Cardiac ventricle fibroblast (primary cell): Measurements from ENCODE around the gene SCRN2. TPM values are rescaled to one million over a fixed set of nuclear protein-coding genes. Genes with fewer than 3 reads are reported as not detected.

Experiments
- total RNA-seq: library from RNA; depleted of rRNA; stranded (reverse); fragments of >200 nt; gene quantifications from 2 replicates; pipeline ENCODE4 v1.2.3, GENCODE V29; 2015

Gene SCRN2
- total RNA-seq, result 29.3 and 31.5 TPM in 2 replicates

DNA sequence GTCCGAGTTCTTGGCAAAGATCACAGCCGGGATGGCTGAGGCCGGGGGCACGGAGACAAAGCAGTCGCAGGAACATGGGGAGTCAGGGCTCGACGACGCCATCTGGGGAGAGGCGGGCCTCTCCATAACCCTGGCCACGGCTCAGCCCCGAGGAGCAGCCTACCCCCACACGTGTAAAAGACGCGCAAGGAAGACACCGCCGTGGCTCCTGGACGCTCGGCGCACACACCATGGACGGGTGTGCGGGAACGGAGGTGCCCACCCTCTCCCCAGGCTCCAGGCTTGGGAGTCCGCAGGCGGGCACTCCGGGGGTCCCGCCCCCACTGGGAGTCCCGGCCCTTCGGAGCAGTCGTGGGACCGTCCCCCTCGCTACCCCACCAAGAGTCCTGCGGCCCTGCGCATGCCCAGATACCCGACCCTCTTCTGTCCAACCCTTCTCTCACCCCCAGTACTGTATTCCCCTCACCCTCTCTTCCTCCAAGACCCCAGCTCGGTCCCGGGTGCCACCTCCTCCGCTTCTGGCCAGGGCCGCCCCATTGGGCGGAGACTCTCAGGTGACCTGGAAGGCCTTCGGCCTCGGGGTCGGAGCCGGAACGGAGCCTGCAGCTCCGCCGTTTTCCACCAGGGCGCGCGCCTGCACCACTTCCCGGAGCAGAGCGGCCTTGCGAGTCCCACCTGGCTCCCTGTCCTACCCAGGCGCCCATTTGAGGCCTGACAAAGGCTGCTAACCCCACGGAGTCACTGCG, at the start of gene SCRN2:
Gene SCRN2 (minus strand): TSS at position 532 of the 746 bp plus-strand sequence. CDS start 430 bp downstream, at position 102.

DNA sequence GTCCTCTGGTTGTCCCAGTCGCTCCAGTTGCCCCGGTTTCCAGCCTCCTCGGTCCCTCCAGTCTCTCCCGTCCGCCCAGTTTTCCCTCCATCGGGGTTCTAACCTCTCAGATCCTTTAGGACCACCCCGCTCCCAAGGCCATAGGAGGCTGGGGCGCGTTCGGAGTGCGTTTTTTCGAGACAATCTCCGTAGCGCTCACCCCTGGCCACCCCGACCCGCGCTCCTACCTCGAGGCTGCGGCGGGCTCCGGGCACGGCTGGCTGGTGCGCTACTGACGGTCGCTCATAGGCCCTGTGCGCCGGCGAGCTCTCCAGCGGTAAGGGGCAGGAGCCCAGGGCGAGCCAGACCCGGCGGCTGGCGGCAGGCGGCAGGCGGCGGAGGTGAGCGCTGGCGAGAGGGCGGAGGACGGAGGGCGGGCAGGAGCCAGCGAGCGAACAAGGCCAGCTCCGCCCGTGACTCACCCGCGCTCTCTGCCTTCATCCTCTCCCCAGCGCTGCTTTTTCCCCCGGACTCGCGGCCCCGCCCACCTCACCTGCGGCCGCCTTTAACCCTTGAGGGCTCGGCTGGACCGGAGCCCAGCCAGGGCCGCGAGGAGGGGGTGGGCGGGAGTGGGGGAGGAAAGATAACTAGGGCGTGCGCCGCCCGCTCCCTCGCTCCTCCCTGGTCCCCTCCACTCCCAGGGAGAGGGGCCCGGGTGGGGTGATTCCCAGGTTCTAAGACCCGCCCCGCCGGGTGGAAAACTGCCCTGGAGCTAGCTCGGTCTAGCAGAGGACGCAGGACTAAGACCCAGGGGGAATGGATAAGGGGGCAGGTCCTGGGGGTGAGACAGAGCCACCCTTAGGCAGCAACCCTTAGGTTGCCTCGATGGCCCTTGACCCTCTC, 9.9 kb upstream of the SCRN2 start, which contains the start of gene SP6:
Gene SP6 (minus strand): TSS at position 472 of the 882 bp plus-strand sequence. CDS start 2,734 bp downstream, outside the sequence.

DNA sequence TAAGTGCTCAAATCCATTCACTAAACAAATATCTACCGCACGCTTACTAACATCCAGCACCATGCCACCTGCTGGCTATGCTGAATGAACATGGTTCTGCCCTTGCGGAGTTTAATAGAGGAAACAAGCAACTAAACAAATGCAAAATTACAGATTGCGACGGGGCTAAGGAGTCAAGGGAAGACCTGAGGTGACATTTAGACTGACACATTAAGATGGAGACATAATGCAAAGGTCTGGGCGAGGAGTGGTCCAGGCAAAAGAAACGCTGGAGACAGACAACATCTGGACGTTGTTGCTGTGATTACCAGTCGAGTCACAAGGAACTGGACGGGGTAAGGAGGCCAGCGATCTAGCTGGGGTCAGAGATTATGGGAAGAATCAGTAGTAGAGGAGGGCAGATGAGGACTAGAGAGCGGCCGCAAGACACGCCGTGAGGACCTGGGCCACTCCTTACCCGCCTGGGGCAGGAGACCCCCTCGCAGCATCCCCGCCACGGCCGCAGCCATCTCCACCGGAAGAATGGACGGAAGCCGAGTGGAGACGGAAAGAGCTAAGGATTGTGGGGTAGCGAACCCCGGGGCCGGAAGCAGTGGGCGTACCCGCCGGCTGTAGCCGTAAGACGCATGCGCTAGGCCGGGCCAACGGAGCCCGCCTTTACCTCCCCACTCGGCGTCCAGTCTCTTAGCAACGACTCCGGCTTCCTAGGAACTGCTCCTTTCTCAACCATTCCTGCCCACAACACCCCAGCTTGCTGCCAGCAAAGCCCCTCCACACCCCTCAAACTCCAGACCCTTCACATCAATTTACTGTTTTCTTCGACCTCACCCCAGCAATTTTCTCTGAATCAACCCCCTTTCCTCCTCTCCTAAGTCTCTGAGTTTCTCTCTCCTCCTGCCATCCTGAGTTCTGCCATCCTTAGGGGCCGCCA, 9.8 kb downstream of the SCRN2 start, which contains the start of the genes LRRC46 and MRPL10:
Gene LRRC46 (plus strand): TSS at position 668 of the 931 bp plus-strand sequence. CDS start 320 bp downstream, outside the sequence.
Gene MRPL10 (minus strand): TSS at position 539 of the 931 bp plus-strand sequence. CDS start 30 bp downstream, at position 509.

DNA sequence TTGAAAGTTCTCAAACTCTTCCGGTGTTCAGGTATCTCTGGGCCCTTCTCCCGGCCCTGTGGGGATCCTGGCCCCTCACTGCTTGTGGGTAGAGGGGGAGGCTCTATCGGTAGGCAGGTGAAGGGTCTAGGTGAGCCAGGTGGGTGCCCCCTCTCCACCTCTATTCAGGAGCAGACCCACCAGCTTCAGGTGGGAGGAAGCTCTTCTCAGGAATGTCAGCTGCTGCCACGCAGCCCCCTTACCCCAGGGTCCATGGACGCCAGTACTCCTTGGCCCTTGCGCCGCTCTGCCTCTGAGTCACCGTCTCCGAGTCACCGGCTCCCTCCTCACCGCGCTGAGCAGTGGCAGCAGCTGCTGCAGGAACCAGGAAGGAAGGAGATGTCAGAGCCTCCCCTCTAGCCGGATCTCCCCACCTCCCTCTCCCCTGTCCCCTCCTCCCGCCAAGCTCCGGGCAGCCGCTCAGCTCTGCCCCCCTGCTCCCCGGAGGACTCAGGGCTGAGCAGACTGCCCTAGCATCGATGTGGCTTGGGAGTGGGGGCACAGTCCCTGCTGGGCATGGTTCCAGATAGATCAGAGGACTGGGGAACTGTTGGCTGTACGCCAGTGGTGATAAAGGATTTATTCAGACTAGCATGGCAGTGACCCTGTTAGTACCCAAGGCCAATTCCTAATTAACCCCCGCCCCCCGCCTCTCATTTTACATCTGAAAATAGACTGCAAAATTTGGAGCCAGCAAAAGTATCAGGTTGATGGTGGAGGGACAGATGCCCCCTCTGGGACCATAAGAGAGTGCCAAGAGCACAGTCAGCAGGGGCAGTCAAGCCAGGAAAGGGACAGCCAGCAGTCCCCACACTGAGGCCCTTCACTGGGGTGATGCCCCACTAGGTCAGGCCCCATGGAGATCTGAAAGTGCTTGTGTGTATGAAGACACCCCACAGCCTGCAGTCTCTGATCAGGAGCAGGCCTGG, 19.4 kb downstream of the SCRN2 start, which contains the start of gene OSBPL7:
Gene OSBPL7 (minus strand): TSS at position 371 of the 968 bp plus-strand sequence. CDS start 1,516 bp downstream, outside the sequence.

Other genes with a start within 250 kb of the SCRN2 start
- 199 and 222 TPM in 2 replicates for gene KPNB1, start 191.4 kb downstream of the SCRN2 start, total RNA-seq
- 8.7 and 9.1 TPM in 2 replicates for gene TBKBP1, start 147.1 kb downstream of the SCRN2 start, total RNA-seq
- not detected in 2 replicates for gene TBX21, start 108.0 kb downstream of the SCRN2 start, total RNA-seq
- 4.4 and 5.2 TPM in 2 replicates for gene OSBPL7, start 19.5 kb downstream of the SCRN2 start, total RNA-seq
- gene MRPL10, start 9.7 kb downstream of the SCRN2 start, total RNA-seq, result 30.7 and 35.0 TPM in 2 replicates
- 0.25 TPM in 1 of 2 replicates, not detected in the other for gene LRRC46, start 9.6 kb downstream of the SCRN2 start, total RNA-seq
- 0.25 and 0.78 TPM in 2 replicates for gene SP6, start 9.9 kb upstream of the SCRN2 start, total RNA-seq
- 3.0 and 5.4 TPM in 2 replicates for gene SP2, start 55.0 kb upstream of the SCRN2 start, total RNA-seq
- gene PNPO, start 100.3 kb upstream of the SCRN2 start, total RNA-seq, result 23.5 and 25.4 TPM in 2 replicates
- not detected in 2 replicates for gene PRR15L, start 116.6 kb upstream of the SCRN2 start, total RNA-seq
- gene CDK5RAP3, start 129.8 kb upstream of the SCRN2 start, total RNA-seq, result 55.2 and 56.6 TPM in 2 replicates
- 50.2 and 55.9 TPM in 2 replicates for gene COPZ2, start 196.5 kb upstream of the SCRN2 start, total RNA-seq
- 59.9 and 63.1 TPM in 2 replicates for gene NFE2L1, start 207.1 kb upstream of the SCRN2 start, total RNA-seq